GM12892 (cell line): Measurements from ENCODE around the gene ITIH4.

Experiments
- POLR2A ChIP-seq: IDR thresholded peaks from 2 replicates; pipeline ENCODE4 v1.6.1; 2011; ENCODE audit warnings: low read depth, low read length, control low read depth
- POLR2AphosphoS5 ChIP-seq: IDR thresholded peaks from 2 replicates; pipeline ENCODE4 v1.6.1; 2011; ENCODE audit warnings: low read depth, low read length, control low read depth

DNA sequence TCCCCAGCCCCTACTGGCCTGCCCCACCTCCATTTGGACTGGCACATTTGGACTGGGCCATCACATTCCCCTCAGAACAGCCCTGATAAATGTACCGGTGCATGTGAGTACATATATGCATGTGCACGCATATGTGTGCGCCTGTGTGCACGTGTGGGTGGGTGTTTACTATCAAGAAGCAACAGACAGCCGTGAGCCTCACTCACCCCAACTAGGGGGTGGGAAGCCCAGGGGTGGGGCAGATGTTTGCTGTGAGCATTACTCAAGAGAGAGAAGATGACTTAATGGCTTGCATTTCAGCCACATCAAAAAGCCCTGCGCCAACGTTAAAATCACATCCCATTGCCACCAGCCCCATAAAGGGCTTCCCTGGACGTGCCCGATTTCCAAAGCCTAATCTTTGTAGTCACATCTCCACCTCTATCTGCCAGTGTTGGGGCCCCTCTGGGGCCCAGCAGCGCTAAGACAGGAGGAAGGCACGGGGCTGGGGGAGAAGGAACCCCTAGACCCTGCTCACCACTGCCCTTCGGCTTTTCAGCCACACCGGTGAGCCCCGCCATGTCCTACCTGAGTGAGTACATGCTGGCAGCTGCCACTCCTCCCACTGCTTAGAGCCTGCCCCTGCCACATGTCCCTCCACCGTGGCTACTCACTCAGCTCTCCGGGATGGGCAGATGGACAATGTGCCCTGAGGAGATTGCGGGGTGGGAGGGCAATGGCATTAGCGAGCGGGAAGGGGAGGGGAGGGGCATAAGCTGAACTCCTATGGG is 25.0 kb downstream of the ITIH4 start:
- no peak for TF ChIP-seq POLR2A
- TF ChIP-seq POLR2AphosphoS5: no peak
